PC-9 (cell line): ENCODE measurements around the gene S100A5. TPM values are rescaled to one million over a fixed set of nuclear protein-coding genes. Genes with fewer than 3 reads are reported as not detected.

ENCODE experiments used
- BruUV-seq: library from RNA; stranded (reverse); fragments of 400-500 nt; replicated peaks from 2 replicates; lab custom pipeline; 2021; lab: Mats Ljungman, UMichigan
- CTCF ChIA-PET: fragments of 300-600 bp; sonication (Branson Sonifier 250); formaldehyde crosslinking; loops from one replicate; lab custom pipeline; 2022; ENCODE audit warnings: antibody characterized with exemption; lab: Charles Lee
- POLR2A ChIA-PET: fragments of 300-600 bp; sonication (Branson Sonifier 250); formaldehyde crosslinking; loops from one replicate; lab custom pipeline; 2022; ENCODE audit warnings: antibody characterized with exemption; ENCODE audit not compliant: unreplicated experiment; lab: Charles Lee
- DNase-seq, 2 experiments: peaks; one replicate each; pipeline versions ENCODE4 v3.0.0 to v3.0.0-alpha.2; 2015 to 2022; ENCODE audit warnings: mixed read lengths in 1 of 2
- H2AFZ ChIP-seq: fragments of 200-600 bp; sonication (generic); 2 replicates; pipeline ENCODE4 v1.8.1; 2017; ENCODE audit warnings: antibody characterized with exemption
- H3F3A ChIP-seq: fragments of 200-600 bp; sonication (generic); 2 replicates; pipeline ENCODE4 v1.8.1; 2017; ENCODE audit warnings: antibody characterized with exemption, mild to moderate bottlenecking, low read depth; ENCODE audit not compliant: insufficient read depth
- H3K27ac ChIP-seq: fragments of 200-600 bp; sonication (generic); 2 replicates; pipeline ENCODE4 v1.6.1; 2016; ENCODE audit warnings: mixed run types
- H3K27me3 ChIP-seq: fragments of 200-600 bp; sonication (generic); 2 replicates; pipeline ENCODE4 v1.6.1; 2016; ENCODE audit warnings: low read depth, mixed run types; ENCODE audit not compliant: insufficient read depth
- H3K36me3 ChIP-seq: fragments of 200-600 bp; sonication (generic); 2 replicates; pipeline ENCODE4 v1.6.1; 2016; ENCODE audit warnings: low read depth, mixed run types
- H3K4me1 ChIP-seq: fragments of 200-600 bp; sonication (generic); replicated peaks from 2 replicates; pipeline ENCODE4 v1.6.1; 2016; ENCODE audit warnings: mixed run types; ENCODE audit not compliant: insufficient read depth
- H3K4me2 ChIP-seq: fragments of 200-600 bp; sonication (generic); 2 replicates; pipeline ENCODE4 v1.6.1; 2017; ENCODE audit warnings: mixed run types
- H3K4me3 ChIP-seq: fragments of 200-600 bp; sonication (generic); 2 replicates; pipeline ENCODE4 v1.6.1; 2016; ENCODE audit warnings: mixed run types
- H3K79me2 ChIP-seq: fragments of 200-600 bp; sonication (generic); 2 replicates; pipeline ENCODE4 v1.6.1; 2017; ENCODE audit warnings: low read depth, mixed run types
- H3K9me2 ChIP-seq: fragments of 200-600 bp; sonication (generic); 2 replicates; pipeline ENCODE4 v1.8.1; 2017; ENCODE audit warnings: mild to moderate bottlenecking; ENCODE audit not compliant: insufficient read depth
- H3K9me3 ChIP-seq: fragments of 200-600 bp; sonication (generic); 2 replicates; pipeline ENCODE4 v1.8.1; 2016; ENCODE audit warnings: low read depth; ENCODE audit not compliant: insufficient read depth
- H4K20me1 ChIP-seq: fragments of 200-600 bp; sonication (generic); 2 replicates; pipeline ENCODE4 v1.8.1; 2017; ENCODE audit not compliant: insufficient read depth
- EZH2 ChIP-seq: fragments of 200-600 bp; sonication (generic); IDR thresholded peaks from 2 replicates; pipeline ENCODE4 v1.8.0; 2017; ENCODE audit warnings: antibody characterized with exemption, low read depth
- intact Hi-C: fragments of 100-400 bp; cut with micrococcal nuclease; formaldehyde crosslinking; loops from one replicate; pipeline ENCODE4 v1.10.0; 2022; ENCODE audit not compliant: unreplicated experiment
- total RNA-seq: library from RNA; stranded (reverse); gene quantifications from 2 replicates; pipeline ENCODE4 v1.2.3, GENCODE V29; 2021
- TF ChIP-seq, protein P1 (sequence below): fragments of 200-600 bp; sonication (generic); conservative IDR thresholded peaks from 2 replicates; pipeline ENCODE4 v1.6.1; 2017; ENCODE audit warnings: mixed run types, antibody characterized with exemption, mild to moderate bottlenecking, moderate library complexity

S100A5 gene
- total RNA-seq, 1 experiment from 2014 or later, result 11.1 TPM

DNA sequence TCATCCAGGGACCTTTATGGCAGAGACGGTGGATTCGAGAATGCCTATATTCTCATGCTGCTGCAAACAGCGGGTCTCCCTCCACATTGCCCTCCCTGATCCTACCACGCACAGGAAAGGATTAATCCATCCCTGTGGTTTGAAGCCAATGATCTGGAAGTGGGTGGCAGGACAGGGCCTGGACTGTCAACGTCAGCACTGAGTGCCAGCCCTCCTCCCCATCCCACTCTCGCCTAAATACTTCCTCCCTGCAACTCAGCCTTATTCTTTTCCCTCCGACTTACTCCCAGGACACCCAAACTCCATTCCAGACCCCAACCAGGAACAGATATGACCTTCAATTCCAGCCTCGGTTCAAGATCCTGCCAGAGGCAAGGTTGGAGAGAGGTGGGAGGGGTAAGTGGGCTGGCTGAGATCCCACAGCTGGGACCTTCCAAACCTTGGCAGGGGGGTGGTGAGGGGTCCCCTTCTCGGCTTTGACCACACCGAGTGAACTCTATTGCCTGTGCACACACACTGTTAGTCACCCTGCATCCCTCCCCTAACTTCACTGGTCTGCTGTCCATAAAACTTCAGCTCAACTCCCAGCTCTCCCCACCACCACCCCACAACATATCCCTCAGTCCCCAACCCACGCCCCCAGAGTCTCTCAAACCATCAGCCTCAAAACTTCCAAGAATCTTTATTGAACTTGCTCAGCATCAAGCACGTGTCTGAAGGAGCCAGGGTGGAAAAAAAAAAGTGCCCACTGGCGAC is 2.4 kb upstream of the S100A5 start:
- BruUV-seq, result no TSS peak
- Histone ChIP-seq H4K20me1 (no peaks in the 10 kb centered on the region), H3K36me3 (no peaks in the 10 kb centered on the region), H3K9me2 (no peaks in the 10 kb centered on the region), H2AFZ (no peak overlapping the region), H3K9me3 (no peaks in the 10 kb centered on the region), H3F3A (peaks cover 57% of the 10 kb centered on the region), H3K27me3 (no peaks in the 10 kb centered on the region), H3K4me3 (peak overlapping the region; percentile 61; the same call in 1 of the 2 replicates), H3K4me2 (peak overlapping the region; percentile 89), H3K4me1 (peaks cover 92% of the 10 kb centered on the region), H3K27ac (peak overlapping the region; percentile 94), H3K79me2 (peaks cover 16% of the 10 kb centered on the region; the same call in 1 of the 2 replicates)
- ChIA-PET CTCF (no interaction called here), POLR2A (interaction anchor here (0.7 kb wide), 1 partner anchor 23 kb away, joined by 4 read pairs; no protein-coding TSS in a partner anchor)
- TF ChIP-seq EZH2, result no peak
- TF ChIP-seq, protein P1, sequence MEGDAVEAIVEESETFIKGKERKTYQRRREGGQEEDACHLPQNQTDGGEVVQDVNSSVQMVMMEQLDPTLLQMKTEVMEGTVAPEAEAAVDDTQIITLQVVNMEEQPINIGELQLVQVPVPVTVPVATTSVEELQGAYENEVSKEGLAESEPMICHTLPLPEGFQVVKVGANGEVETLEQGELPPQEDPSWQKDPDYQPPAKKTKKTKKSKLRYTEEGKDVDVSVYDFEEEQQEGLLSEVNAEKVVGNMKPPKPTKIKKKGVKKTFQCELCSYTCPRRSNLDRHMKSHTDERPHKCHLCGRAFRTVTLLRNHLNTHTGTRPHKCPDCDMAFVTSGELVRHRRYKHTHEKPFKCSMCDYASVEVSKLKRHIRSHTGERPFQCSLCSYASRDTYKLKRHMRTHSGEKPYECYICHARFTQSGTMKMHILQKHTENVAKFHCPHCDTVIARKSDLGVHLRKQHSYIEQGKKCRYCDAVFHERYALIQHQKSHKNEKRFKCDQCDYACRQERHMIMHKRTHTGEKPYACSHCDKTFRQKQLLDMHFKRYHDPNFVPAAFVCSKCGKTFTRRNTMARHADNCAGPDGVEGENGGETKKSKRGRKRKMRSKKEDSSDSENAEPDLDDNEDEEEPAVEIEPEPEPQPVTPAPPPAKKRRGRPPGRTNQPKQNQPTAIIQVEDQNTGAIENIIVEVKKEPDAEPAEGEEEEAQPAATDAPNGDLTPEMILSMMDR, result no peak
- intact Hi-C loops, result no loop called here
- no peak for DNase-seq

DNA sequence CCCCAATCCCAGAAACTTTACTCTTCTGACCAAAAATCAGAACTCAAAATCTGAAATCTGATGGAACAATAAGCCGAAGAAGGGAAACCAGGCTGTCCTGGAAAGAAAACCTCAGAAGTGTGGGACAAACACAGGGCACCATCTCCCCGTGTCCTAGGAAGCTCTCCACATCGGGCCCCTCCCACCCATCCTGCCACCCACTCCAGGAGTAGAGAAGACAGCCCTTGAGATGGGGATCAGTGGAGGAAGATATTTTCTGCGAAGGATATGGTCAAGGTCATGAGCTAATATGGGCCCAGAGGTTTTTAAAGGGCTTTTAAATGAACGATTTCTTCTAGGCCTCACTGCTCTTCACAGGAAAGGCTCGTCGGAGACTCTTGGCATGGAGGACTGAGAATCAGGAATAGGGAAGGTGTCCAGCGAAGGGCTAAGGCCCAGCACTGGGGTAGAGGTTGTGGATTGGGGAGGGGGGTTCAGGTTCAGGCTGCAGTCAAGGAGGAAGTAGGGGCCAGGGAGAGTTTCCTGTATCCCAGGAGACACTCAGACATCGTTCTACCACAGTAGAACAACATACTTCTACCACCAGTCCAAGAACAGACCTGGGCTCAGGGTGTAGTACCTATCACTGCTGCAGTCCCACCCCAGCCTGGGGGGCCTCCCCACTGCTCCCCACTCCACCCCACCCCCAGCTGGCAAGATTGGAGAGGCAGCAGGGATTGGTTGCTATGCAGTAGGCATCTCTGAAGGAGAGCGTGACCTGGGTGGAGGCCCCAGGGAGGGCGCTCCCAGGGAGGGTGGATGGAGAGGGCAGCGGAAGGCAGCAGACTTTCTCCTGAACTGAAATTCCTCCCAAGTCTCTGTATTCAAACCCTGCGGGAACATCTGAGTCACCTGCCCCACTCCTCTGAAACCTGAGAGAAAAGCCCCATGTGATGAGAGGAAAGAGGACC is 1.2 kb upstream of the S100A5 start:
- Histone ChIP-seq H3K4me3 (no peak overlapping the region), H4K20me1 (no peaks in the 10 kb centered on the region), H3K79me2 (peaks cover 16% of the 10 kb centered on the region; the same call in 1 of the 2 replicates), H2AFZ (no peak overlapping the region), H3K4me1 (peaks cover 98% of the 10 kb centered on the region), H3K36me3 (no peaks in the 10 kb centered on the region), H3F3A (peaks cover 63% of the 10 kb centered on the region), H3K4me2 (peak overlapping the region; percentile 89), H3K9me3 (no peaks in the 10 kb centered on the region), H3K9me2 (no peaks in the 10 kb centered on the region), H3K27ac (peak overlapping the region; percentile 94), H3K27me3 (no peaks in the 10 kb centered on the region)
- ChIA-PET CTCF (no interaction called here), POLR2A (no interaction called here)
- TF ChIP-seq, protein P1, result no peak
- no peak for TF ChIP-seq EZH2
- BruUV-seq, result no TSS peak
- peak; percentile 46 to 54 for DNase-seq
- intact Hi-C loops, result no loop called here
